Measurements from ENCODE around the gene GFY. TPM values are rescaled to one million over a fixed set of nuclear protein-coding genes. Genes with fewer than 3 reads are reported as not detected.
A peak's percentile ranks its signal among the peaks of the same experiment; 100 is the strongest.

GFY gene
- total RNA-seq, 4 donors from 2014 or later, result not detected

GRCh38 chr19:49461656-49462055 is 36.5 kb downstream of the GFY start:
- no peak for DNase-seq (ENCODE audit: low spot score in 2 of 2)
- H3K4me3 ChIP-seq (ENCODE audit: low read depth, poor library complexity, severe bottlenecking), result no peak overlapping the region
- 97 to 98% methylated on average over 34 to 37 of the region's 37 CpGs for WGBS, 2 donors
- TF ChIP-seq CTCF (IDR thresholded peaks at IDR 0.05) (no peak), POLR2A (IDR thresholded peaks at IDR 0.05) (no peak)
- intact Hi-C loops (cut with DNase I; ENCODE audit: low total_unique reads), result no loop called here

- TF ChIP-seq POLR2A (IDR thresholded peaks at IDR 0.05) (no peak), CTCF (IDR thresholded peaks at IDR 0.05) (no peak)
- no peak for DNase-seq (ENCODE audit: low spot score in 2 of 2)
- intact Hi-C loops (cut with DNase I; ENCODE audit: low total_unique reads), result no loop called here
- WGBS, 2 donors, result 90 to 93% methylated on average over 12 of the region's 12 CpGs
- H3K4me3 ChIP-seq (ENCODE audit: low read depth, poor library complexity, severe bottlenecking), result no peak overlapping the region
Observed at GRCh38 chr19:49462492-49462891, 37.3 kb downstream of the GFY start.

- 93% methylated on average over 39 of the region's 39 CpGs for WGBS, 2 donors
- intact Hi-C loops (cut with DNase I; ENCODE audit: low total_unique reads), result no loop called here
- TF ChIP-seq POLR2A (IDR thresholded peaks at IDR 0.05) (no peak), CTCF (IDR thresholded peaks at IDR 0.05) (no peak)
- DNase-seq (ENCODE audit: low spot score in 2 of 2), result no peak
- no peak overlapping the region for H3K4me3 ChIP-seq (ENCODE audit: low read depth, poor library complexity, severe bottlenecking)
Observed at GRCh38 chr19:49463960-49464740, 39.0 kb downstream of the GFY start.

- WGBS, 2 donors, result 91 to 97% methylated on average over 3 of the region's 3 CpGs
- no peak for DNase-seq (ENCODE audit: low spot score in 2 of 2)
- no peak overlapping the region for H3K4me3 ChIP-seq (ENCODE audit: low read depth, poor library complexity, severe bottlenecking)
- no peak for TF ChIP-seq CTCF (IDR thresholded peaks at IDR 0.05)
- TF ChIP-seq POLR2A (IDR thresholded peaks at IDR 0.05), result no peak
- intact Hi-C loops (cut with DNase I; ENCODE audit: low total_unique reads), result no loop called here
Observed at GRCh38 chr19:49465371-49465770, 40.2 kb downstream of the GFY start.

GRCh38 chr19:49468199-49468598 is 43.0 kb downstream of the GFY start:
- intact Hi-C loops (cut with DNase I; ENCODE audit: low total_unique reads), result no loop called here
- DNase-seq (ENCODE audit: low spot score in 2 of 2), result peak in 1 of 2 donors; percentile 60
- no peak overlapping the region for H3K4me3 ChIP-seq (ENCODE audit: low read depth, poor library complexity, severe bottlenecking)
- WGBS, 2 donors, result 35 to 73% methylated on average over 19 of the region's 19 CpGs
- TF ChIP-seq CTCF (IDR thresholded peaks at IDR 0.05), result no peak
- no peak for TF ChIP-seq POLR2A (IDR thresholded peaks at IDR 0.05)

Measured in lower leg skin (tissue), 4 donors.